Smooth muscle cell (in vitro differentiated cells): ENCODE measurements around the gene TTC39C. TPM values are rescaled to one million over a fixed set of nuclear protein-coding genes. Genes with fewer than 3 reads are reported as not detected.

ENCODE experiments used
- DNase-seq: peaks from one replicate; lab custom pipeline; 2025; ENCODE audit not compliant: unreplicated experiment; lab: John Stamatoyannopoulos, UW
- H2AFZ ChIP-seq: fragments of 200-600 bp; sonication (generic); 2 replicates; pipeline ENCODE4 v1.6.0; 2016; ENCODE audit warnings: antibody characterized with exemption, low read depth, mild to moderate bottlenecking
- H3F3A ChIP-seq: fragments of 200-600 bp; sonication (generic); 2 replicates; pipeline ENCODE4 v1.6.0; 2017; ENCODE audit warnings: antibody characterized with exemption, low read depth
- H3K27ac ChIP-seq: fragments of 200-600 bp; sonication (generic); 2 replicates; pipeline ENCODE4 v1.5.1; 2016; ENCODE audit warnings: low read depth, mild to moderate bottlenecking
- H3K27me3 ChIP-seq: fragments of 200-600 bp; sonication (generic); 2 replicates; pipeline ENCODE4 v1.6.1; 2016; ENCODE audit warnings: low read depth, mild to moderate bottlenecking
- H3K36me3 ChIP-seq: fragments of 200-600 bp; sonication (generic); 2 replicates; pipeline ENCODE4 v1.5.1; 2016; ENCODE audit warnings: low read depth
- H3K4me1 ChIP-seq: fragments of 200-600 bp; sonication (generic); 2 replicates; pipeline ENCODE4 v1.5.1; 2016; ENCODE audit warnings: low read depth
- H3K4me2 ChIP-seq: fragments of 200-600 bp; sonication (generic); 2 replicates; pipeline ENCODE4 v1.6.0; 2016; ENCODE audit warnings: mild to moderate bottlenecking
- H3K4me3 ChIP-seq: fragments of 200-600 bp; sonication (generic); 2 replicates; pipeline ENCODE4 v1.5.1; 2016; ENCODE audit warnings: mild to moderate bottlenecking
- H3K79me2 ChIP-seq: fragments of 200-600 bp; sonication (generic); 2 replicates; pipeline ENCODE4 v1.6.0; 2016; ENCODE audit warnings: low read depth, mild to moderate bottlenecking
- H3K9ac ChIP-seq: fragments of 200-600 bp; sonication (generic); 2 replicates; pipeline ENCODE4 v1.6.0; 2016; ENCODE audit warnings: low read depth
- H3K9me3 ChIP-seq: fragments of 200-600 bp; sonication (generic); replicated peaks from 2 replicates; pipeline ENCODE4 v1.5.1; 2016; ENCODE audit warnings: low read depth
- H4K20me1 ChIP-seq: fragments of 200-600 bp; sonication (generic); 2 replicates; pipeline ENCODE4 v1.6.0; 2016; ENCODE audit warnings: low read depth
- WGBS: methylation state at CpG from one replicate; pipeline ENCODE4 v1.1.7; 2016; ENCODE audit warnings: low lambda C conversion rate; 5-methylcytosine and 5-hydroxymethylcytosine counted together
- polyA plus RNA-seq: library from polyadenylated mRNA; unstranded; fragments of >200 nt; fragmentation: Nextera tagmentation; extraction: Ambion mirVana; gene quantifications from 2 replicates; pipeline ENCODE4 v1.2.1, GENCODE V29; 2016
- total RNA-seq: library from RNA; depleted of rRNA; stranded (reverse); fragments of >200 nt; gene quantifications from 2 replicates; pipeline ENCODE4 v1.2.3, GENCODE V29; 2014
- TF ChIP-seq, protein P1 (sequence below): fragments of 200-600 bp; sonication (generic); IDR thresholded peaks from 2 replicates; pipeline ENCODE4 v1.5.1; 2017; ENCODE audit warnings: borderline replicate concordance, mild to moderate bottlenecking, antibody characterized with exemption; ENCODE audit not compliant: insufficient read depth, poor library complexity, severe bottlenecking

TTC39C gene
- total and polyA plus RNA-seq, 2 experiments from 2014 or later, result 3.1 to 10.4 TPM

DNA sequence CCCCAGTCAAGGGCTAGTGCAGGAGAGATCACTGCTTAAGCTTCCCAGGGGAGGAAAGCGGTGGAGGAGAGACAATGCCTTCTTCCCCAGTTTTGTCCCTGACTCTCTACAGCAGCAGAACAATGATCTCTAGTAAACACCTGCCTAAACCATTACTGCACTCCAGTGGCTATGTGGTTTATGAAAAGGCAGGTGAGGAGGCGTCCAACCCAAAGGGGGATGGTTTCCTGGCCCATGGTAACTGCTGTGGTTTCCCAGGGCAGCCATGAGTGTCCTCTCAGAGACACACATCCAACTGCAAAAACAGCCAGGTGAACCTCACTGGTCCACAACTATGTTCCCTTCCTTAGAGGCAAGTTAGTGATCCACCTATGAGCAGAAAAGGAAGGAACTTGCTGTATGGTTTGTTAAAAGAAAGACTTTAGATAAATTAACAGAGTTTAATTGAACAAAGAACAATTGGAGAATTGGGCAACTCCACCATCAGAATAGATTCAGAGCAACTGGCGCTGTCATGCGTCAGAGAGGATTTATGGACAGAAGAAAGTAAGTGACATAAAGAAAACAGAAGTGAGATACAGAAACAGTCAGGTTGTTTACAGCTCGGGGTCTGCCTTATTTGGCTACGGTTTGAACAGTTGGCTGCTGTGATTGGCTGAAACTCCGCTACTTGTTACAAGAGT is 4.8 kb upstream of the TTC39C start:
- Histone ChIP-seq H3K9me3 (no peaks in the 10 kb centered on the region), H3K4me1 (no peaks in the 10 kb centered on the region), H4K20me1 (no peaks in the 10 kb centered on the region), H3K9ac (no peak overlapping the region), H3K4me2 (no peak overlapping the region), H3K4me3 (no peak overlapping the region), H3F3A (peaks cover 6% of the 10 kb centered on the region), H3K36me3 (no peaks in the 10 kb centered on the region), H3K27ac (no peak overlapping the region), H3K79me2 (no peaks in the 10 kb centered on the region), H3K27me3 (peaks cover 22% of the 10 kb centered on the region), H2AFZ (no peak overlapping the region)
- no peak for DNase-seq
- WGBS, result 90% methylated on average over 7 of the region's 7 CpGs
- TF ChIP-seq, protein P1, sequence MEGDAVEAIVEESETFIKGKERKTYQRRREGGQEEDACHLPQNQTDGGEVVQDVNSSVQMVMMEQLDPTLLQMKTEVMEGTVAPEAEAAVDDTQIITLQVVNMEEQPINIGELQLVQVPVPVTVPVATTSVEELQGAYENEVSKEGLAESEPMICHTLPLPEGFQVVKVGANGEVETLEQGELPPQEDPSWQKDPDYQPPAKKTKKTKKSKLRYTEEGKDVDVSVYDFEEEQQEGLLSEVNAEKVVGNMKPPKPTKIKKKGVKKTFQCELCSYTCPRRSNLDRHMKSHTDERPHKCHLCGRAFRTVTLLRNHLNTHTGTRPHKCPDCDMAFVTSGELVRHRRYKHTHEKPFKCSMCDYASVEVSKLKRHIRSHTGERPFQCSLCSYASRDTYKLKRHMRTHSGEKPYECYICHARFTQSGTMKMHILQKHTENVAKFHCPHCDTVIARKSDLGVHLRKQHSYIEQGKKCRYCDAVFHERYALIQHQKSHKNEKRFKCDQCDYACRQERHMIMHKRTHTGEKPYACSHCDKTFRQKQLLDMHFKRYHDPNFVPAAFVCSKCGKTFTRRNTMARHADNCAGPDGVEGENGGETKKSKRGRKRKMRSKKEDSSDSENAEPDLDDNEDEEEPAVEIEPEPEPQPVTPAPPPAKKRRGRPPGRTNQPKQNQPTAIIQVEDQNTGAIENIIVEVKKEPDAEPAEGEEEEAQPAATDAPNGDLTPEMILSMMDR, result no peak

DNA sequence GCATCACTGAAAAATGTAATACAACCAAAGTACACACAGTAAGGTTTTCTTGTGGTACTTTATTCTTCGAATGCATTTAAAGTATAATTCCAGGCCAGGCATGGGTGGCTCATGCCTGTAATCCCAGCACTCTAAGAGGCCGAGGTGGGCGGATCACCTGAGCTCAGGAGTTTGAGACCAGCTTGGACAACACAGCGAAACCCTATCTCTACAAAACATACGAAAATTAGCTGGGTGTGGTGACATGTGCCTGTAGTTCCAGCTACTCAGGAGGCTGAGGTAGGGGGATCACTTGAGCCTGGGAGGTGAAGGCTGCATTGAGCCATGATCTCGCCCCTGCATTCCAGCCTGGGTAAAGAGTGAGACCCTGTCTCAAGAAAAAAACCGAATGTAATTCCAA is 3.9 kb upstream of the TTC39C start:
- Histone ChIP-seq H3K4me3 (no peak overlapping the region), H3K79me2 (no peaks in the 10 kb centered on the region), H3K27me3 (peaks cover 22% of the 10 kb centered on the region), H3K4me1 (peaks cover 2% of the 10 kb centered on the region), H4K20me1 (no peaks in the 10 kb centered on the region), H3K9ac (no peak overlapping the region), H3K9me3 (no peaks in the 10 kb centered on the region), H3K4me2 (no peak overlapping the region), H3K27ac (no peak overlapping the region), H3F3A (peaks cover 6% of the 10 kb centered on the region), H2AFZ (no peak overlapping the region), H3K36me3 (no peaks in the 10 kb centered on the region)
- no peak for DNase-seq
- WGBS, result 86% methylated on average over 7 of the region's 7 CpGs
- TF ChIP-seq, protein P1, result no peak

DNA sequence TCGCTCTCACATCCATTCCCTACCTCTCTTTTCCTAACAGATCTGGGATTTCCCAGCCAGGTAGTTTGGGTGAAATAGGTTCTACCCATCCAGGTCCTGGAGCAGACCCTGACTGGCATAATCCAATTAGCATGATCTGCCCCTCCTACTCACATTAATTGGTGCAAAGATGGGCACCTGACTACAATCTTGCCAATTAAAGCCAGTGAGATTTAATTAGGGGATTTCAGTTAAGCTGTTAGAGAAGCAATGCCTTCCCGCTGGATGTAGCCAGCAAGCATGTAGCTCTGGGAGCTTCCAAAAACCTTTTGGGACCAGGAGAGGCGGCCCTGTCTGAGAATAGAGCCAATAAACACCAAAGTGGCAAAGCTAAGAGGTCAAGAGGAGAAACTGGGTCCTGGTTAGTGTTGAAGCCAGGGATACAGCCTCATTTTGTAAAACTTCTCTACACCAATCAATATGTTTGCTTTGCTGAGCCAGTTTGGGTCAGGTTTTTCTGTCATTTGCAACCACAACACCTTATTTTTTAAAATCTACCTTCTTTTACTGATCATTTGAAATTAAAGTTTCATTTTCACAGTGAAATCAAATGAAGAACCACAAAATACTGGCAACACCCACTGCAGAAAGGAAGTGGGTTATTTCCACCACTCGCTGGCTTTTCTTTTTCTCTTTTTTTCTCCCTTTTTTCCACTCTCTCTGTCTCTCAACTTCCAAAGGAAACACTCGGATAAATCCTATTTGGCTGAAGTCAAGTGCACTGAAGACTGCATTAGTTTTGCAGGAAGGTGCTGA is 3.2 kb upstream of the TTC39C start:
- 86% methylated on average over 5 of the region's 5 CpGs for WGBS
- Histone ChIP-seq H3K9ac (no peak overlapping the region), H3K79me2 (no peaks in the 10 kb centered on the region), H3F3A (peaks cover 6% of the 10 kb centered on the region), H2AFZ (no peak overlapping the region), H3K4me2 (no peak overlapping the region), H3K27me3 (peaks cover 22% of the 10 kb centered on the region), H3K27ac (no peak overlapping the region), H4K20me1 (no peaks in the 10 kb centered on the region), H3K9me3 (no peaks in the 10 kb centered on the region), H3K4me3 (no peak overlapping the region), H3K4me1 (peaks cover 8% of the 10 kb centered on the region), H3K36me3 (no peaks in the 10 kb centered on the region)
- no peak for DNase-seq
- TF ChIP-seq, protein P1, result no peak

DNA sequence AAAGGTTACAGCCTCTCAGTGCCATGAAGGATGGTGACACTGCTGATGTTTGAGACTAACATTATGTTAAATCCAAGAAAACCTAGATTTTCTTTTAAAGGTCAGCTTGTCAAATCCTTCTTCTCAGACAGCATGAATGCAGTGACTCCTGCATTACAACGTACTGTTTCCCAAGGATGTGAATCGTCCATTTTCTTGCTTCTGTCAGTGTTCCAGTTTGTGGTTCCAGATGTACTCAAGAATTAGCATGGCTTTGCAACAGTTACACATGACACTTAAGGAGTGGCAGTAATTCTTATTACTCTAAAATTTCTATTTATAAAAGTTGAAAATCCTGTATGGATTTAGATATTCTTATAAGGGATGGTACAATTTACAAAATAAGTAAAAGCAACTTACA is 1.5 kb upstream of the TTC39C start:
- Histone ChIP-seq H2AFZ (no peak overlapping the region), H3K9me3 (no peaks in the 10 kb centered on the region)

More for the DNA sequence above, 1.5 kb upstream of the TTC39C start:
- Histone ChIP-seq H3K27me3 (peaks cover 22% of the 10 kb centered on the region), H3K36me3 (no peaks in the 10 kb centered on the region), H3F3A (peaks cover 6% of the 10 kb centered on the region), H3K79me2 (peaks cover 4% of the 10 kb centered on the region), H3K4me2 (no peak overlapping the region), H3K4me3 (no peak overlapping the region), H3K9ac (no peak overlapping the region), H3K27ac (no peak overlapping the region), H3K4me1 (peaks cover 11% of the 10 kb centered on the region), H4K20me1 (no peaks in the 10 kb centered on the region)
- 63% methylated on average over 2 of the region's 2 CpGs for WGBS
- no peak for DNase-seq
- TF ChIP-seq, protein P1, result no peak
